Measurements from ENCODE around the gene REXO5.

GRCh38 chr16:20760346-20760745 is 46.0 kb upstream of the REXO5 start:
- TF ChIP-seq ZNF184 (tag by site-specific recombination; IDR thresholded peaks at IDR 0.05) (no peak), PATZ1 (tag by site-specific recombination; IDR thresholded peaks at IDR 0.05) (no peak), ZNF423 (tag by site-specific recombination; IDR thresholded peaks at IDR 0.05) (no peak), REST (tag by site-specific recombination; IDR thresholded peaks at IDR 0.05) (no peak), CTCF (tag by site-specific recombination; IDR thresholded peaks at IDR 0.05) (no peak), KLF16 (tag by site-specific recombination; IDR thresholded peaks at IDR 0.05) (no peak), SCRT2 (tag by site-specific recombination; IDR thresholded peaks at IDR 0.05) (no peak), ZNF121 (tag by site-specific recombination; IDR thresholded peaks at IDR 0.05) (no peak), ZNF560 (tag by site-specific recombination; IDR thresholded peaks at IDR 0.05; ENCODE audit: borderline replicate concordance) (no peak), ZNF133 (tag by site-specific recombination; IDR thresholded peaks at IDR 0.05) (no peak), SP2 (tag by site-specific recombination; IDR thresholded peaks at IDR 0.05) (no peak), REPIN1 (tag by site-specific recombination; IDR thresholded peaks at IDR 0.05; ENCODE audit: low read depth) (no peak)
